Stimulated activated CD8-positive, alpha-beta memory T cell treated with anti-CD3 and anti-CD28 coated beads, Interleukin-2, amount 100 ng/mL, for 1 hour (primary cell): ENCODE measurements around the gene KLHL21.
"Not testable (repeated sequence)": the region's sequence is repeated elsewhere in the genome, so short reads cannot be mapped to it uniquely, and the experiment has no call there.

ENCODE experiments used
- DNase-seq, 2 donors: peaks; one replicate each; pipeline ENCODE4 v3.0.0-alpha.2; 2020; ENCODE audit warnings: low read depth in 2 of 2

Gene KLHL21, protein sequence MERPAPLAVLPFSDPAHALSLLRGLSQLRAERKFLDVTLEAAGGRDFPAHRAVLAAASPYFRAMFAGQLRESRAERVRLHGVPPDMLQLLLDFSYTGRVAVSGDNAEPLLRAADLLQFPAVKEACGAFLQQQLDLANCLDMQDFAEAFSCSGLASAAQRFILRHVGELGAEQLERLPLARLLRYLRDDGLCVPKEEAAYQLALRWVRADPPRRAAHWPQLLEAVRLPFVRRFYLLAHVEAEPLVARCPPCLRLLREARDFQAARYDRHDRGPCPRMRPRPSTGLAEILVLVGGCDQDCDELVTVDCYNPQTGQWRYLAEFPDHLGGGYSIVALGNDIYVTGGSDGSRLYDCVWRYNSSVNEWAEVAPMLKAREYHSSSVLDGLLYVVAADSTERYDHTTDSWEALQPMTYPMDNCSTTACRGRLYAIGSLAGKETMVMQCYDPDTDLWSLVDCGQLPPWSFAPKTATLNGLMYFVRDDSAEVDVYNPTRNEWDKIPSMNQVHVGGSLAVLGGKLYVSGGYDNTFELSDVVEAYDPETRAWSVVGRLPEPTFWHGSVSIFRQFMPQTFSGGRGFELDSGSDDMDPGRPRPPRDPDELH

DNA sequence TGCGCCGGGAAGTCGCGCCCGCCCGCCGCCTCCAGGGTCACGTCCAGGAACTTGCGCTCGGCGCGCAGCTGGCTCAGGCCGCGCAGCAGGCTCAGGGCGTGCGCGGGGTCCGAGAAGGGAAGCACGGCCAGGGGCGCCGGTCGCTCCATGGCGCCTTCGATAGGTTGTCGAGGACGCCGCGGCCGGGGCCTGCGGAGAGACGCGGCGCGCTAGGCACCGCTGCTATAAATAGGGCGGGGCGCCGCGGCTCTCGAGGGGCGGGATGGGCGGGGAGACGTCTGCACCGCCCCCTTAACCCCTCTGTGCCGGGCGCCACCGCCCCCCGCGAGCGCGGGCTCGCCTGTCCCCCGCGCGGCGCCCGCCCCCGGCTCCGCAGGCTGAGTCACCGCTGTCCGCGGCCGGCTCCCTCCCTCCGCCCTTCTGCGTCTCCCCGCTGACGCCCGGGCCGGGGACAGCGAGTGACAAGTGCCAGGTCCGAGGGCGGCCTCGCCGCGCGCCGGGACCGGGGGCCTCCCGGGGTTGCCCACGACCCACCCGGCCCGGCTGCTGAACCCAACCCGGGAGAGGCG is at the start of gene KLHL21:
Gene KLHL21, minus strand, starts transcription at position 201 of the 569 bp plus-strand sequence. Its CDS starts 52 bp downstream, at position 149.
- peak; percentile 77 to 85 for DNase-seq

DNA sequence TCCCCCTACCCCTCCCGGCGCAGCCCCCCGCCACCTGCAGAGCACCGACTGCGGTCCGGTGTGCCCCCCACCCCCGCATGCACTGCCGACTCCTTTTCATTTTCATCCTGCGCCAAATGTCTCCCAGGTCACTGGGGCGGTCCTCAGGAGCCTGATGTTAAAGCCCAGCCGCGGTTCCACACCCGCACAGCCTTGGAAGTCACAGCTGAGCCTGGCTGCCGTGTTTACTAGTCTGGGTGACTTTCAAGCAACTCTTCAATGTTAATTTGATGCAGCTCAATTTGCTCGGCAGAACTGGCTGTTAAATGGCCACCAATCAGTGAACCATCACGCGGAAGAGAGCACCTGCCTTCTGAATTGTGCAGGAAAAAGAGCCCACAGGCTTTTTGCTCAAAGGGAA is 49.2 kb upstream of the KLHL21 start:
- DNase-seq = no peak

DNA sequence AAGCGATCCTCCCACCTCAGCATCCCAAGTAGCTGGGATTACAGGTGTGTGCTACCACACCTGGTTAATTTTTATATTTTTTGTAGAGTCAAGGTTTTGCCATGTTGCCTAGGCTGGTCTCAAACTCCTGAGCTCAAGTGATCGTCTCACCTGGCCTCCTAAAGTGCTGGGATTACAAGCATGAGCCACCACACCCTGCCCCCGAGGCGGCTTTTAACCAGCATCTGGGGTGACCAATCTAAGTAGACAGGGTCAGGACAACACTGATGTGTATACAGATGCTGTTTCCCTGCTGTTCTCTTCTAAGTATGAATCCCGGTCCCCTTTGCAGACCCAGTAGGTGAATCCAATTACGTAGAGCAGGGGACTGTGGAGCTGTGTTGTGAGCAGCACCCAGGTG is 45.9 kb upstream of the KLHL21 start:
- no peak for DNase-seq

GRCh38 chr1:6646499-6647148 is 44.0 kb upstream of the KLHL21 start:
- DNase-seq = no peak

- DNase-seq = no peak
Observed at GRCh38 chr1:6645018-6645417, 42.3 kb upstream of the KLHL21 start.

- not testable (repeated sequence) for DNase-seq
Observed at GRCh38 chr1:6640867-6641266, 38.2 kb upstream of the KLHL21 start.

GRCh38 chr1:6638226-6638625 is 35.6 kb upstream of the KLHL21 start:
- no peak for DNase-seq

DNA sequence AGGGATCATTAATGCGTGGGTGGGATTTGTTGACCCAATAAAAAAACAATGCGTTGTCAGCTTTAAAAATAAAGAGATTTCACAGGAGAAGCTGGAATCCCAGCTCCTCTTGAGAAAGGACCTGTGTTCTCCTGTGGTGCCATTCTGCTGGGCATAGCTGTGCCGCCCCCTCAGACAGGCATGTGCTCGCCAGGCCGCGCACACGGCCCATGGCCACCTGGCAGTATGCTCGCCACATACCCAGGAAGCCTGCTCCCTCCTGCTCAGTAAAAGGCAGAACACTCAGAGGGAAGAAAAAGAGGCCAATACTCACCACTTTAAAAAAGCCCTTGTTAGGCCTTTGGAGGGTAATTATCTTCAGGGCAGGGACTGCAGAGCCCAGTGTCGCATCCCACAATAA is 35.1 kb upstream of the KLHL21 start:
- DNase-seq = no peak

DNA sequence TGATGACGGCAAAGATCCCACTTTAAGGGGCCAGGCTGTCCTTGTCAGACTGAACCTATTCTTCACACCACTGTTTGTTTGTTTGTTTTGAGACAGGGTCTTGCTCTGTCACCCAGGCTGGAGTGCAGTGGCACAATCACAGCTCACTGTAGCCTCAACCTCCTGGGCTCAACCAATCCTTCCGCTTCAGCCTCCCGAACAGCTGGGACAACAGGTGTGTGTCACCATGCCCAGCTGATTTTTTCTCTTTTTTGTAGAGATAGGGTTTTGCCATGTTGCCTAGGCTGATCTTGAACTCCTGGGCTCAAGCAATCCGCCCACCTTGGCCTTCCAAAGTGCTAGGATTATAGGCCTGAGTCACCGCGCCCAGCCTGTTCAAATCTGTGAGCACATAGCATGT is 34.1 kb upstream of the KLHL21 start:
- DNase-seq = not testable (repeated sequence)

- no peak for DNase-seq
Observed at GRCh38 chr1:6635910-6636760, 33.5 kb upstream of the KLHL21 start.

DNA sequence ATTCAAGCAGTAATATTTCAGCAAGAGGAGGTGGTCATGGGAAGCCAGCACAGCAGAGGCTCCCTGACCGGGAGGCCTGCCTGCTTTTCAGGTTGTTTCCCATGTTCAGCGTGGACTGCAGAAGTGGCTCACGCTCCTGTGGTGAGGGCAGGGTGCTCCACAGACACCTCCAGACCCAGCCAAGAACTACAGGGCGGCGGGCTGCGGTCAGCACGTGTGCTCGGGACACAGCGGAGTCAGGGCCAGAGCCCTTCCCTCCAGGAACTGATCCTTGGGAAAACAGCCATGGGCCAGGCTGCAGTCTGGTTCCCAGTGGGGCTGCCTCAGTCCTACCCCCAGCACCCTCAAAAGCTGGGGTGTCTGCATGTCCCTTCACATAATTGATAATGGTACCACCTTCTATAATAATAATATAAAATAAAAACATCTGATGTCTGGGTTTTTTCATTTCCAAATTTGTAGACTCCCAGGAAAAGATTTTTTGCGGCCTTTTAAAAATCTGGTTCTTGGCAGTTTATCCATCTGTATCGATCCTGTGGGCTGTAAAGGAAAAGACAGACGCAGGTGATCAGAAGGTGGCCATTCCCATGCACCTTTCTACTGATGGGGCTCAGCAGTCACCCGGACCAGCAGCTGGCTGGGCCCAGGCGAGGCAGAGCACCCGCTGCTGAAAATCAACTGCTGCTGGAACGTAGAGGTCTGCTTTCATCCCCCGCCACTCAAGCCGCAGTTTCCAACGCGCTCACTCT is 32.7 kb upstream of the KLHL21 start:
- no peak for DNase-seq

DNA sequence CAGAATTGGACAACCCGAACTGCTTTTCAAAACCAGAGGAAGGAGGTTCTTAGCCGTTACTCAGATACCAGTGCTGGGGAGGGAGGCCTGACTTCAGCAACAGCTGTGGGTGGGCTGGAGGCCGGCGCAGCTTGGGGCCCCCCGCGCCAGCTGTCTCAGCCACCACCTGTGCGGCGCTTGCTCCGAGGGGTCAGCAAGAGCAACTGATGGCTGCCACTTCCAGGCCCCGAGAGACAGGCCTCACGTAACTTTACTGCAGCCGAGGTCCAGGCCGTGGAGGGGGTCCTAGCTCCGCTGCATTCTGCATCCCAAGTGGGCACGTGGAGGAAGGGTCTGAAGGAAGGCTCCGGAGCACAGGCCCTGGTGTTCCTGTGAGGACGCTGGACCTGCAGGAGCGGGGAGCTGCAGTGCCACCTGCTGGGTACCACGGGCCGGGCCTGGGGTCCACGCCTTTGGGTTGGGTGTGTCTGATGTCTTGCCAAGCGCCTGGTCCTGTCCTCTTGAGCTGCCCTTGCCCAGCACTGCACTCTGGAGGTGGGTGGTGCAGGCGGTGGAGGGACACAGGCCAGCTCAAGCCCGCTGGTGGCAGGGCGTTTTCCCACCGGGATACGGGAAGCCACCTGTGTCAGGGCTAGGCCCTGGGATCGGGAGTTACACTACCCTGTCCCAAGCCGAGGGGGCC is 31.8 kb upstream of the KLHL21 start:
- DNase-seq = no peak

GRCh38 chr1:6632588-6633514 is 30.2 kb upstream of the KLHL21 start:
- DNase-seq = no peak

DNA sequence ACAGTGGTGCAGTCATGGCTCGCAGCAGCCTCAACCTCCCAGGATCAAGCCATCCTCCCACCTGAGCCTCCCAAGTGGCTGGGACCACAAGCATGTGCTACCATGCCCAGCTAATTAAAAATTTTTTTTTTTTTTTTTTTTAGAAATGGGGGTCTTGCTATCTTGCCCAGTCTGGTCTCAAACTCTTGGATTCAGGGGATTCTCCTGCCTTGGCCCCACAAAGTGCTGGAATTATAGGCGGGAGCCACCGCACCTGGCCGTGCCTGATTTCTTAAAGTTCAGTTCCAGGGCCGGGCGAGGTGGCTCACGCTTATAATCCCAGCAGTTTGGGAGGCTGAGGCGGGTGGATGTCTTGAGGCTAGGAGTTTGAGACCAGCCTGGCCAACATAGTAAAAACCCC is 28.4 kb upstream of the KLHL21 start:
- DNase-seq = no peak

- no peak for DNase-seq
Observed at GRCh38 chr1:6630027-6630426, 27.4 kb upstream of the KLHL21 start.

GRCh38 chr1:6628971-6629479 is 26.4 kb upstream of the KLHL21 start:
- no peak for DNase-seq

GRCh38 chr1:6627841-6628545 is 25.3 kb upstream of the KLHL21 start:
- DNase-seq = no peak

DNA sequence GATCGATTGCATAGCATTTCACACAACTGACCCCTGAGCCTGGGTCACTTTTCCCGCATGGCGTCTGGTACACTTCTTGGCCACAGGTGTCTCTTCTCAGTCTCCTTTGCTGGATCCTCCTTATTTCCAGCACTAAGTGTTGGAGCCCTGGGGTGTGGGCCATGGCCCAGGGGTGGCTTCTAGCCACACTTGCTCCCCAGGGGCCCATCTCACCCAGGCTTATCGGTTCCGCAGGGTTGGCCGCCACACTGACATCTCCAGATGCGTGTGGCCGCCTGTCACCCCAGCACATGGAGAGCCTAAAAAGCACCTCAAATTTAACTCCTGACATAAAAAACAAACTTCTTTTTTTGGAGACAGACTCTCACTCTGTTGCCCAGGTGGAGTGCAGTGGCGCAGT is 24.4 kb upstream of the KLHL21 start:
- DNase-seq = no peak
